NCI-H2107 treated with DMSO at 0.1 percent for 48 hours (cell line): ENCODE results near the gene C4orf50.
"Not testable (repeated sequence)": the region's sequence is repeated elsewhere in the genome, so short reads cannot be mapped to it uniquely, and the experiment has no call there.

Experiments
- DNase-seq: peaks from one replicate; lab custom pipeline; 2025; ENCODE audit not compliant: unreplicated experiment; lab: John Stamatoyannopoulos, UW

The C4orf50 gene

DNA sequence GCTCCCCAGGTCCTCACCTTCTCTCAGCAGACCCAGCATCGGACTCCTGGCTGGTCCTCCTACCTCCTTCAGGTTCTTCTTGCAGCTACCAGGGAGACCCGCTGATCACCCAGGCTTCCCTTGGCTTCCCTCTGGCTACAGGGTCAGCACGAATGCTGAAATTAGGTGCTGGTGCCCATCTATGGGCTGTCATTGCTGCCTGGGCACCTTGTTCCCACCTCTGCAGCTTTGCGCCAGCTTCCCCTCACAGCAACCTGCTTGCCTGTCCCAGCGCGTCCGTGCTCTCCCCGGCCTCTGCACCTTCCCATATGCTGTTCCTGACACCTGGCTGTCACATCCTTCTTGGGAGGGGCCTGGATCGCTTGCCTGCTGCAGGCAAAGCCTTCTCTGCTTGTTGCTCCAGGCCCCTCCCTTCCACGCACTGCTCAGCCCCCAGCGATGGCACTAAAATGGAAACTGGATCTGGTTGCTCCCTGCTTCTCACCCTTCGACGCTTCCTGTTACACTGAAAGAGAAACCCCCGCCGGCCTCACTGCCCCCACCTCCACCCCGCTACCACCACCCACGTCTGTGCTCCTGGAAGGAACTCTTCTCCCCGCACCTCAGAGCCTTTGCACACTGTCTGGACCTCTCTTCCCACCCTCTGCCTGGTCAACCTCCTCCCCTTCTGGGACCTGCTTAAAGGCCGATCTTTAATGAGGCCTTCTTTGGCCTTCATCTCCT is 22.2 kb downstream of the C4orf50 start:
- peak; percentile 27 for DNase-seq

- no peak for DNase-seq
Observed at GRCh38 chr4:5993876-5994811, 24.1 kb downstream of the C4orf50 start.

GRCh38 chr4:5993346-5993745 is 24.9 kb downstream of the C4orf50 start:
- DNase-seq, result not testable (repeated sequence)

GRCh38 chr4:5992828-5993321 is 25.4 kb downstream of the C4orf50 start:
- DNase-seq, result no peak

GRCh38 chr4:5992171-5992827 is 25.9 kb downstream of the C4orf50 start:
- DNase-seq, result peak; percentile 27

DNA sequence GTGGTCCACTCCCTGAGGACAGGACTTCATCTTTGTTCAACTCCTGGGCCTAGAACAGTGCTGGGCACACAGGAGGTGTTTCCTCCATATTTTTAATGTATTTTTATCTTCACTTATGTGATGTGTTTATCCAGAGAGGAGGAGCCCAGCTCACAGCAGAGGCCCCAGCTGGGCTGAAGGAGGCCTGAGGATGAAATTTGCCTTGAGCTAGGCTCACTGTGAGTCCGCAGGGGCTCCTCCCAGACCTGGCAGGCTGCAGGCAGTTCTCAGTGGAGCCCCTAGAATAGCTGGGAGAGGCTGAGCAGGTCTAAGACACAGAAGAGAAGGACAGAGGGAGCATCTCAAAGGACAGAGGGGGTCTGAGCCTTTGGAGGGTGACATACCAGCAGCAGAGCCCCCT is 26.8 kb downstream of the C4orf50 start:
- DNase-seq, result no peak

- DNase-seq, result no peak
Observed at GRCh38 chr4:5990446-5991160, 27.6 kb downstream of the C4orf50 start.

DNA sequence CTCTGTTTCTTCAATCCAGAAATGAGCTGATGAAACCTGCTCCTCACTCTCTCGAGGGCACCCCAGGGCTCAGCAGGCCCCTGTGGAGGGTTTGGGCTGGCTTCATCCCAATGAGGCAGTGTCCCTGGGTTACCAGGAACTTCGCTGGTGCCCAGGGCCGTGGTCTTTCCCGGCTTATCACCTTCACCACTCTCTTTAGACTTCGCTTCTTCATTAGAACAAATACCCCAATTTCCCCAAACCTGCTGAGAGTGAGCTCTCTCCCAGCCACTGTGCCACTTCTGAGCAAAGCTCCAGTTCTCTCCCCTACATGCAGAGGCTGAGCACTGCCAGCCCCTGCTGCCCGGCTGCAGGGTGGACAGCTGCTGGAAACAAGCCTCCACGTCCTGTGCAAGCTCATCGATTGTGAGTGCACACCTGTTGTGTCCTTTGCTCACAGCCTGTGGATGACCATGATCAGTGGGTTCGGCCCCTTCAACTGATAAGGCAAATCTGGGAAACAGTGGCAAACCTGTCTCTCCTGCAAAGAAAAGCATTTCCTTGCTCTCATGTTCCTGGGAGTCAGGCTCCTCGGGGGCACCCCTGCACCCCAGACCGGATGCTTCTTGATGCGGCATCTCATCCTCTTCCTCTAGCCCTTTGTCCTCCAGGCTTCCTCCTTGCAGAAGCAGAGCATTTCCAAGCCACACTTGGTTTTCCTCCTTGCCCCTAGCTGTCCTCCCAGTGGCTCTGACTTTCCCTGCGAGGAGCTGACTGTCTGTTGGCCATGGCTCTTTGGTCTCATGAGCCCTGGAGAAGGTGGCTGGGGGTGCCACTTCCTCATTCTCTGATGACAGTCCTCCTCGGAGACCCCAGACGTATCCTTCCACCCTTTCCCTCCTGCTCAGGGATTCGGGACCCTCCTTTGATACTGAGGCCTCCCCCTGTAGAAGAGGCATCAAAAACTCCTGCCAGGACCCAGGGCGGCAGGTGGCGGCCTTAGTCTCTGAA is 28.7 kb downstream of the C4orf50 start:
- no peak for DNase-seq

DNA sequence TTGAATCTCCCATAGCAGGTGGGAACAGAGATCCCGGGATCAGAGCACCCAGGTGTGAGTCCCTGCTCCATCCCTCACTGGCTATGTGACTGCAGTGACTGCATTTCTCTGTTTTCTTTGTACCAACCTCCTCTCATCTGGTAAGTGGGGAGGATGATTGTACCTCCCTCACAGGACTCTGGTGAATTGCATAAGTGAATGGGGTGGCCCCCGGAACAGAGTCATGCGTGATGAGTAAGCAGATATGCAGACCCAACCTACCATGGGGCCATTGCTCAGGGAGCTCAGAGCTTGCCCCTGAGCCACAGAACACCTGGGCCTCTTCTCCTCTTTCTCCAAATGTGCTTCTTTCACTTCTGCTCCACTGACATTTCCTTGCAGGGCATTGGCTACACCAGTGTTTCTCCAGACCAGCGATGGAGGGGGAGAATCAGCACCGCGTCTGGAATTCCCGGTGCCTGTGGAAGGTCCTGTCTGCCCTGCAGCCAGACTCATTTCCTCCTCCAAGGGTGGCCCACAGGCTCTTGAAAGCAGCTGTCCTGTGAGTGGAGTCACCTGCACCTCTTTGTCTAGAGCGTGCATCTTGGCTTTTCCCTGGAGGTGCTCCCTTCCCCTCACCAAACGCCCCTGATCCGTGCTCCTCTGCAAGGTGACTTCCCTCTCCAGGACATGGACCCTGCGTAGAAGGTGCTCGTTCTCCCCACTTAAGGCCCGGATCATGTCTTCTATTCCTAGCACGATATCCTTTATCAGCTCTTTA is 30.0 kb downstream of the C4orf50 start:
- DNase-seq, result no peak

DNA sequence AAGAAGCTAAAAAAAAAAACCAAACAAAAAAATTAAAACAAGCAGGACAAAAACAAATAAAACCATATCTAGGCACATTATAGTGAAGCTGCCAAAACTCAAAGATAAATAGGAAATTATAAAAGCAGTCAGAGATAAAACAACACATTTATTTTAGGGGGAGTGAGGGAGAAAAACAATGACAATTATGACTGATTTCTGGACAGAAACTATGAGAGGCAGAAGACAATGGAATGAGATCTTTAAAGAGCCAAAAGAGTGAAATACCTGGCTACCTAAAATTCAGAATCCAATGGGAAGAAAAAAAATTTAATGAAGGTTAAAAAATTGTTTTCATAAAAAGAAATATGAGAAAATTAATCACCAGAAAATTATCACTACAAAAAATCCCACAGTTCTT is 33.4 kb downstream of the C4orf50 start:
- DNase-seq, result no peak

DNA sequence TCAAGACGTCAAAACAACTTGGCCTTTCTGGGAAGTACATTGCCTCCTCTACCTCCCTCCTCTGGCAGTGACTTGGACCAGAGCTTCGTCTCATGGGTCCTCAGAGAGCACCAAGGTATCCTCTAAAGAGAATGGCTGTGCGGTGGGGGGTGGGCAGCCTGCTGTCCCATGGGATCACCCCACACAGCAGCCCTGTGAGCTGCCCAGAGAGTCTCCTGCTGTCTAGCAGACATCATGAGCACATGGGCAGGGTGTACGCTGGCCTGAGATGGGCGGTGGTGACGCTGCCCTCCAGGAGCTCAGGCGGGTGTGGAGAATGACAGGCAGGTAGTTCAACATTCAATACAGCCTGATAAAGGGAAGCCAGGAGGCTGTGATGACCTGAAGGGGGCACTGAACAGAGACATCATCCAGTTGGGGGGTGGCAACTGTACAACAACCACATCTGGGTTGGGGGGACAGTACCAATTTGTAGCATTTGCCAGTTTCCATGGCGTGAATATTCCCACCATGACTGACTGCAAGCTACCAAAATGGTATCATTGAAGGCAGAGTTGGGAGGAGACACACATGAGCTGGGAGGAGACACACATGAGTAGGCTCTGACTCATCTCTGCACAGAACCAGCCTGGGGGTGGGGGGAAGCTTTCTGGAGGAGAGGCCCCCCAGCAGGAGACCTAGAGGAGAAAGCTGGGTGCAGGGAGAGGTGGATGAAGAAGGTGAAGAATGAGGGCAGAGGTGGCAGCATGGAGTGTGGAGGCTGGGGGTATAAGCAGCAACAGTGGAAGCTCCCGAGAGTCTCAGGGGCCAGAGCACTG is 35.9 kb downstream of the C4orf50 start:
- DNase-seq, result no peak

GRCh38 chr4:5980436-5981155 is 37.6 kb downstream of the C4orf50 start:
- DNase-seq, result peak; percentile 41

DNA sequence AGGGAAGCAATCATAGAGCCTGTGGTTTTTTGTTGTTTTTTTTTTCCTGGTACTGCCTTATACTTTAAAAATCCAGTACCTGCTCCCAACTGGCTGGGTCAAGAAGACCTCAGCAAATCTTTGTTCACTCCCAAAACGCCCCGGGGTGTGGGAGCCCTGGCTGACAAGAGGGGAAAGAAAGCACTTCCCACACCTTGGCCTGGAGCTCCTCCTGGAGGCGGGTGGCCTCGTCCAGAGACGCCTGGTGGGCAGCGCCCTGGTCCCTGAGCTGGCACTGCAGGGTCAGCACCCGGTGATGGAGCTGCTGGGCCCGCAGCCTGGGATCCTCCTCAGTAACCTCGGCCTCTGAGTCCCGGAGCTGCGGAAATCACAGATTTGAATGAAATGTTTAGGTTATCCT is 38.2 kb downstream of the C4orf50 start:
- DNase-seq, result peak; percentile 25

DNA sequence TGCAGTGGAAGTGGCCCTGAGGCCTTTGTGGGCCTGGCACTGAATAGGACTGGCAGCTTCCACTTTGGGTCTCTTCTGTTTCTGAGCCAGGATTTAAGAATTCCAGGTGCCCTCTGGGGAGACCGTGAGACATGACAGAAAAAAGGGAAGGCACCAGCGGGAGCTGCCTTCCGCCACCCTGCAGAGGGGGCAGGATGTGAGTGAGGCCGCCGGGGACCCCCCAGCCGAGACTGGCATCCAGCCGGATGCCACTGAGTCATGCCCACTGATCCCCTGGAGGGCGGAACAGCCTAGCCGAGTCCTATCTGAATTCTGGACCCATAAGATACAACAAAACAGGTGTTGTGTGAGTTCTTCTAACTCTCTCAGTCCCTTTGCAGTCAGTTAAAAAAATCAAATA is 41.3 kb downstream of the C4orf50 start:
- DNase-seq, result no peak

DNA sequence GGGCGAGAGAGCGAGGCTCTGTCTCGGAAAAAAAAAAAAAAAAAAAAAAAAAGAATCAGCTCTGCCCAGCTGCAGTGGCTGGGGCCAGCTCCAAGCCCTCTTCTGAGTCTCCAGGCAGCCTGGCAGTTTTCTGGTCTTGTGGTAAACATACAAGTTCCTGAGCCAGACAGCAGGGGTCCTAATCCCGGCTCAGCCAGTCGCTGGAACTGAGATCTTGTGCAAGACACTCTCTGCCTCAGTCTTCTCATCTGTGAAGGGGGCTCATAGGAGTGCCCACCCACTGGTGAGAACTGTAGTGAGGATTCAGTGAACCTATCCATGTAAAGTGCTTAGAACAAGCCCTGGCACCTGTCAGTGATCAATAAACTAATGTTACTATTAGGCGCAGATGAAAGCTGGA is 41.8 kb downstream of the C4orf50 start:
- no peak for DNase-seq

DNA sequence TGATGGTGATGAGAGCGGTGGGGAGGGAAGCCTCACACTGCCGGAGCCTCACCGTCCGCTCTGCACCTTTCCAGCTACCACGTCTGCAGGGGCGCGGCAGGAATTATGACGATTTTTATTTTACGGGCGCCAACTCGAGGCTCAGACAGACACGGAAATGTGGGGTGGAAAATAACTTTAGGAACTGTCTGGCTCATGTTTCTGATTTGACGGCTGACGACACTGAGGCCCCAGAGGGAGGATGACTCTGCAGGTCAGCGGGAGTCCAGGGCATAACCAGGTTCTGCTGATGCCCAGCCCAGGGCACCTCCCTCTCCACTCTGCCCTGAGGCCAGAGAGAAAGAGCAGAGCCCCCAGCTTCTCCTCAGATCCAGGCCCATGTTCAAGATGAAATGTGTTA is 43.9 kb downstream of the C4orf50 start:
- no peak for DNase-seq

- DNase-seq, result no peak
Observed at GRCh38 chr4:5973486-5974220, 44.6 kb downstream of the C4orf50 start.
